ENCODE measurements around the gene SLC9A4.

SLC9A4 gene

GRCh38 chr2:102480285-102481195 is 7.5 kb downstream of the SLC9A4 start:
- Mint-ChIP-seq H3K27ac (no peak overlapping the region), H3K4me3 (no peak overlapping the region), H3K36me3 (no peaks in the 10 kb centered on the region), H3K4me1 (no peaks in the 10 kb centered on the region), H3K9me3 (no peaks in the 10 kb centered on the region)
- ATAC-seq (no peak), DNase-seq (ENCODE audit: low spot score in 2 of 2) (no peak)

- peaks cover 2% of the 10 kb centered on the region for H3K4me1 Mint-ChIP-seq
- H3K27ac Mint-ChIP-seq, result no peak overlapping the region
- no peak for DNase-seq (ENCODE audit: low spot score in 2 of 2)
- no peak overlapping the region for H3K4me3 Mint-ChIP-seq
- no peaks in the 10 kb centered on the region for H3K9me3 Mint-ChIP-seq
- no peak for ATAC-seq
- no peaks in the 10 kb centered on the region for H3K36me3 Mint-ChIP-seq
Observed at GRCh38 chr2:102481931-102482330, 8.9 kb downstream of the SLC9A4 start.

- Mint-ChIP-seq H3K4me1 (peaks cover 10% of the 10 kb centered on the region), H3K4me3 (no peak overlapping the region), H3K36me3 (no peaks in the 10 kb centered on the region), H3K9me3 (no peaks in the 10 kb centered on the region), H3K27ac (no peak overlapping the region)
- DNase-seq (ENCODE audit: low spot score in 2 of 2) (no peak), ATAC-seq (no peak)
Observed at GRCh38 chr2:102483086-102483485, 10.1 kb downstream of the SLC9A4 start.

GRCh38 chr2:102484310-102485061 is 11.5 kb downstream of the SLC9A4 start:
- peaks cover 20% of the 10 kb centered on the region for H3K4me1 Mint-ChIP-seq
- DNase-seq (ENCODE audit: low spot score in 2 of 2), result no peak
- H3K27ac Mint-ChIP-seq, result no peak overlapping the region
- H3K4me3 Mint-ChIP-seq, result no peak overlapping the region
- H3K36me3 Mint-ChIP-seq, result no peaks in the 10 kb centered on the region
- no peaks in the 10 kb centered on the region for H3K9me3 Mint-ChIP-seq
- ATAC-seq, result no peak

GRCh38 chr2:102485147-102485785 is 12.2 kb downstream of the SLC9A4 start:
- Mint-ChIP-seq H3K9me3 (no peaks in the 10 kb centered on the region), H3K4me1 (peaks cover 27% of the 10 kb centered on the region), H3K27ac (no peak overlapping the region), H3K36me3 (no peaks in the 10 kb centered on the region), H3K4me3 (no peak overlapping the region)
- no peak for ATAC-seq
- DNase-seq (ENCODE audit: low spot score in 2 of 2), result no peak

GRCh38 chr2:102486941-102487702 is 14.1 kb downstream of the SLC9A4 start:
- no peak for DNase-seq (ENCODE audit: low spot score in 2 of 2)
- Mint-ChIP-seq H3K36me3 (no peaks in the 10 kb centered on the region), H3K9me3 (no peaks in the 10 kb centered on the region), H3K4me3 (no peak overlapping the region), H3K27ac (no peak overlapping the region), H3K4me1 (peaks cover 27% of the 10 kb centered on the region)
- ATAC-seq, result peak; percentile 8

GRCh38 chr2:102487761-102488462 is 14.9 kb downstream of the SLC9A4 start:
- Mint-ChIP-seq H3K27ac (no peak overlapping the region), H3K4me1 (peaks cover 27% of the 10 kb centered on the region), H3K36me3 (no peaks in the 10 kb centered on the region), H3K9me3 (no peaks in the 10 kb centered on the region), H3K4me3 (no peak overlapping the region)
- DNase-seq (ENCODE audit: low spot score in 2 of 2) (no peak), ATAC-seq (no peak)

GRCh38 chr2:102489646-102490045 is 16.6 kb downstream of the SLC9A4 start:
- Mint-ChIP-seq H3K27ac (no peak overlapping the region), H3K4me1 (peaks cover 27% of the 10 kb centered on the region)
- peak; percentile 83 for ATAC-seq

GRCh38 chr2:102492006-102492405 is 19.0 kb downstream of the SLC9A4 start:
- H3K4me1 Mint-ChIP-seq, result peaks cover 24% of the 10 kb centered on the region
- H3K9me3 Mint-ChIP-seq, result no peaks in the 10 kb centered on the region
- no peaks in the 10 kb centered on the region for H3K36me3 Mint-ChIP-seq
- H3K27ac Mint-ChIP-seq, result no peak overlapping the region
- no peak for ATAC-seq
- no peak for DNase-seq (ENCODE audit: low spot score in 2 of 2)
- H3K4me3 Mint-ChIP-seq, result no peak overlapping the region

More at GRCh38 chr2:102489646-102490045, 16.6 kb downstream of the SLC9A4 start:
- H3K36me3 Mint-ChIP-seq, result no peaks in the 10 kb centered on the region
- H3K4me3 Mint-ChIP-seq, result no peak overlapping the region
- no peaks in the 10 kb centered on the region for H3K9me3 Mint-ChIP-seq
- DNase-seq (ENCODE audit: low spot score in 2 of 2), result no peak

- Mint-ChIP-seq H3K9me3 (no peaks in the 10 kb centered on the region), H3K4me3 (no peak overlapping the region), H3K27ac (no peak overlapping the region), H3K4me1 (peaks cover 12% of the 10 kb centered on the region), H3K36me3 (no peaks in the 10 kb centered on the region)
- ATAC-seq (no peak), DNase-seq (ENCODE audit: low spot score in 2 of 2) (no peak)
Observed at GRCh38 chr2:102494570-102494969, 21.5 kb downstream of the SLC9A4 start.

- H3K27ac Mint-ChIP-seq, result no peak overlapping the region
- H3K4me3 Mint-ChIP-seq, result no peak overlapping the region
- peak; percentile 76 for ATAC-seq
- peaks cover 7% of the 10 kb centered on the region for H3K4me1 Mint-ChIP-seq
- no peak for DNase-seq (ENCODE audit: low spot score in 2 of 2)
- no peaks in the 10 kb centered on the region for H3K9me3 Mint-ChIP-seq
- no peaks in the 10 kb centered on the region for H3K36me3 Mint-ChIP-seq
Observed at GRCh38 chr2:102498414-102498813, 25.4 kb downstream of the SLC9A4 start.

GRCh38 chr2:102499558-102499957 is 26.5 kb downstream of the SLC9A4 start:
- ATAC-seq (no peak), DNase-seq (ENCODE audit: low spot score in 2 of 2) (no peak)
- Mint-ChIP-seq H3K36me3 (no peaks in the 10 kb centered on the region), H3K4me3 (no peak overlapping the region), H3K4me1 (peaks cover 7% of the 10 kb centered on the region), H3K9me3 (no peaks in the 10 kb centered on the region), H3K27ac (no peak overlapping the region)

GRCh38 chr2:102502576-102502975 is 29.6 kb downstream of the SLC9A4 start:
- ATAC-seq, result no peak
- Mint-ChIP-seq H3K36me3 (no peaks in the 10 kb centered on the region), H3K4me1 (peaks cover 7% of the 10 kb centered on the region), H3K27ac (no peak overlapping the region), H3K9me3 (no peaks in the 10 kb centered on the region), H3K4me3 (no peak overlapping the region)
- DNase-seq (ENCODE audit: low spot score in 2 of 2), result no peak

GRCh38 chr2:102504833-102505232 is 31.8 kb downstream of the SLC9A4 start:
- Mint-ChIP-seq H3K36me3 (no peaks in the 10 kb centered on the region), H3K27ac (no peak overlapping the region), H3K4me3 (no peak overlapping the region), H3K9me3 (no peaks in the 10 kb centered on the region), H3K4me1 (peaks cover 8% of the 10 kb centered on the region)
- DNase-seq (ENCODE audit: low spot score in 2 of 2) (no peak), ATAC-seq (no peak)

Data from stimulated activated effector memory CD8-positive, alpha-beta T cell treated with anti-CD3 and anti-CD28 coated beads, Interleukin-12 subunit alpha, Interleukin-12 subunit beta, amount 100 ng/mL, for 72 hours (primary cell).